NCI-H128 (cell line): Measurements from ENCODE around the gene SNTG2.

ENCODE experiments used
- DNase-seq: peaks from one replicate; lab custom pipeline; 2025; ENCODE audit not compliant: unreplicated experiment; lab: John Stamatoyannopoulos, UW

Gene SNTG2

GRCh38 chr2:1137264-1137663 lies 186.6 kb downstream of the SNTG2 start:
- no peak for DNase-seq

GRCh38 chr2:1137913-1138391 lies 187.3 kb downstream of the SNTG2 start:
- DNase-seq, result no peak

- DNase-seq, result no peak
These were observed 189.8 kb downstream of the SNTG2 start for GRCh38 chr2:1140389-1141003.

- DNase-seq, result no peak
These were observed 190.4 kb downstream of the SNTG2 start for GRCh38 chr2:1141079-1141478.

- DNase-seq, result no peak
These were observed 192.5 kb downstream of the SNTG2 start for GRCh38 chr2:1143129-1143528.

- no peak for DNase-seq
These were observed 197.4 kb downstream of the SNTG2 start for GRCh38 chr2:1147873-1148612.

GRCh38 chr2:1150724-1151511 lies 200.3 kb downstream of the SNTG2 start:
- DNase-seq, result no peak

- DNase-seq, result no peak
These were observed 201.7 kb downstream of the SNTG2 start for GRCh38 chr2:1152375-1152774.

GRCh38 chr2:1153920-1154319 lies 203.3 kb downstream of the SNTG2 start:
- DNase-seq, result no peak

GRCh38 chr2:1154710-1155594 lies 204.3 kb downstream of the SNTG2 start:
- DNase-seq, result no peak

- DNase-seq, result no peak
These were observed 205.4 kb downstream of the SNTG2 start for GRCh38 chr2:1156059-1156458.

- no peak for DNase-seq
These were observed 205.9 kb downstream of the SNTG2 start for GRCh38 chr2:1156531-1156930.

- DNase-seq, result no peak
These were observed 206.5 kb downstream of the SNTG2 start for GRCh38 chr2:1157107-1157506.

GRCh38 chr2:1159013-1159412 lies 208.4 kb downstream of the SNTG2 start:
- DNase-seq, result no peak

GRCh38 chr2:1162246-1162645 lies 211.6 kb downstream of the SNTG2 start:
- DNase-seq, result no peak

GRCh38 chr2:1162768-1163584 lies 212.3 kb downstream of the SNTG2 start:
- no peak for DNase-seq

- no peak for DNase-seq
These were observed 216.3 kb downstream of the SNTG2 start for GRCh38 chr2:1166976-1167375.

- DNase-seq, result no peak
These were observed 218.2 kb downstream of the SNTG2 start for GRCh38 chr2:1168846-1169245.

- DNase-seq, result no peak
These were observed 218.8 kb downstream of the SNTG2 start for GRCh38 chr2:1169291-1169949.

- DNase-seq, result no peak
These were observed 219.6 kb downstream of the SNTG2 start for GRCh38 chr2:1170241-1170640.
